GM18951 (cell line): ENCODE data around the gene ADD1.
A peak's percentile ranks its signal among the peaks of the same experiment; 100 is the strongest.
"Not testable (repeated sequence)": the region's sequence is repeated elsewhere in the genome, so short reads cannot be mapped to it uniquely, and the experiment has no call there.

Source experiments
- POLR2A ChIP-seq: IDR thresholded peaks from 4 replicates; pipeline ENCODE4 v1.6.1; 2011; ENCODE audit warnings: mild to moderate bottlenecking; ENCODE audit not compliant: insufficient read length, insufficient read depth; ENCODE audit errors: extremely low read depth
- in situ Hi-C: fragments of 300-500 bp; cut with MboI; formaldehyde crosslinking; loops from one replicate; pipeline ENCODE4 v1.12.0; 2022; ENCODE audit warnings: low sequenced_read_pairs, mixed read lengths, inconsistent platforms; ENCODE audit not compliant: unreplicated experiment

ADD1 gene

DNA sequence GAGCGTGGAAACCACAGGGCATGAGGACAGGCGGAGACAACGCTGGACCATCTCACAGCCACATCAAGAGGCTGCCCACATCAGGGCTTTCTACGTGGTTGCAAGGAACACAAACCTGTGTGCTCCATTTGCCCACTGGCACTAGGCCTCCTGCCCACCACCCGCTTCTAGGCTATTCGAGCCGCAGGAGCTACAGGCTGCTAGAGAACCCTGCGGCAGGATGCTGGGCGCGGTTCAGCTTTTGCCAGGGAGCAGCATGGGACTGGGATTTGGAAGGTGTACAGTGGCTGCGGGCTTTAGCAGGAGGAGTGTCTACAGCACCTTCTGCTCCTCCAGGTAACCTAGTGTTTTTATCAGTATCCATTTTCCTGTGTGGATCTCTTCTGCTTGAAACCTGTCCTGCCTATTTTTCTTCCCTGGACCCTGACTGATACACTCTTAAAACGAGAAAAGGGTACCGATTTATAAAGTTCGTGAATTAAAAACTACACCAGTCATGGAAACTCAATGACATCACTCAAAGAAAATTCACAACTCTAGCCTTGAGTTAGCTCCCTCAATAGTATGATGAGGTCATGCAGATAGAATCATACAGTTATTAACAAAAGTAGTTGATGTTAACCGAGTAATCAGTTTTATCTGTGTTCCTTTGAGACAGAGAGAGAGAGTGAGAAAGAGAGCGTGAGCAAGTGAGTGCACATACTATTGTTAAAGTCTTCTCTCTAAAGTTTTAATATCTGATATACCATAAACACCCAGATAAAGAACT lies 106.8 kb downstream of the ADD1 start:
- in situ Hi-C loops = no loop called here

DNA sequence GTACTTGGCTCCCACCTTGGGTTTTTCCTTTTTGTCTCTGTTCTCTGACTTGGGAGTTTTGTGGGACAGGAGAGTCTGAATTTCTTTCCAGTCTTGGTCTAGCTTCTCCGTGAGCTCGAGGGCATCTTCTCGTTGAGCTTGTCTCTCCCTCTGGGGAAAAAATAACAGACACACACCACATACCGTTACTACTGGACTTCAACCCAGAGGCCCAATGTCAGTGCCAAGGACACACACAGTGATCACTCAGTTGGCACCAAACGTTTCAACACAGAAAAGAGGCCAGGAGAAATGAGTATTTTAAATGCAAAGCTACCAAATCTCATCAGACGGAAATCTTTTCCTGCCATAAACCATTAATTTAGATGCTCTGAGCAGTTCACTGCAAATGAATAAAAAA lies 109.9 kb downstream of the ADD1 start:
- no peak for TF ChIP-seq POLR2A
- in situ Hi-C loops = no loop called here

More for the DNA sequence above, 106.8 kb downstream of the ADD1 start:
- no peak for TF ChIP-seq POLR2A

- in situ Hi-C loops = no loop called here
- no peak for TF ChIP-seq POLR2A
These were observed 110.9 kb downstream of the ADD1 start for GRCh38 chr4:2954358-2955185.

DNA sequence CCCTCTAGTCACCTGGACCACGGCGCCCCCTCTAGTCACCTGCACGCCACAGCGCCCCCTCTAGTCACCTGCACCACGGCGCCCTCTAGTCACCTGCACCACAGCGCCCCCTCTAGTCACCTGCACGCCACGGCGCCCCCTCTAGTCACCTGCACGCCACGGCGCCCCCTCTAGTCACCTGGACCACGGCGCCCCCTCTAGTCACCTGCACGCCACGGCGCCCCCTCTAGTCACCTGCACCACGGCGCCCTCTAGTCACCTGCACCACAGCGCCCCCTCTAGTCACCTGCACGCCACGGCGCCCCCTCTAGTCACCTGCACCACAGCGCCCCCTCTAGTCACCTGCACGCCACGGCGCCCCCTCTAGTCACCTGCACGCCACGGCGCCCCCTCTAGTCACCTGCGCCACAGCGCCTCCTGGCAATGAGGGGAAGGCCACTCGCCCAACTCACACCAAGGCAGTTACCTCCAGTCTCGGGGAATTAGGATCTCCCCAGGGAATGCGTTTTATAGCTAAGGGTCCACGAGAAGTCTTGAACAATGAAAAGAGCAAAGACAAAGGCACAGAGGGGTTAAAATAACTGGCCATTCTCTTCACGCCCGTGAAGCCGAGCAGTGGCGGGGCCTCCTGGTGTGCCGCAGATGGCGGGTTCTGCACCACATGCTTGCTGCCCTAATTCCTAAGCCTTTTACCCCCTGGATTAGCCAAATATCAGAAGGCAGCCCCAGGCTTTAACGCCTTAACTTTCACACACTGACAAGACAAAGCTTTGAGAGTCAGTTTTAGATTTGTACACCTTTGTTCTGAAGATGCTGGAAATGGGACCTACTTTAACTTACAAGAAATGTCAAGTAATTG lies 111.8 kb downstream of the ADD1 start:
- in situ Hi-C loops = not testable (repeated sequence)

DNA sequence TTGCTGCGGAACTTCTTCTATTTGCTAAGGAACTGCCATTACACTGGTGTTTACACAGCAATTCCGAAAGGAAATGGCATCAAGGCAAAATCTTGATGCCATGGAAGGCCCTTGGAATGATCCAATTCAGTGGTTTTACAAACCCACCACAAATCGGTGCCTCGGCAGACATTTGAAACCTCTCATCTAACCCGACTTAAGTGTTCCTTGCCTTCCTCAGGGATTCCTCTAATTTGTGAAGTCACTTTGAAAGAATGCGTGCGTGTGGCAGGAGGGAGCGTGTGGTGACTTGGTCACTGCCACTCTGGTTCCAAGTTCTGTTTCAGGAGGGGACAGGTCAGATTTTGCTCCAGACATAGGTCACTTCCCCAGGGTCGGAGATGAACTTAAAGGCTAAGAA lies 114.8 kb downstream of the ADD1 start:
- no peak for TF ChIP-seq POLR2A
- in situ Hi-C loops = no loop called here

GRCh38 chr4:2960450-2960849 lies 116.8 kb downstream of the ADD1 start:
- in situ Hi-C loops = not testable (repeated sequence)

DNA sequence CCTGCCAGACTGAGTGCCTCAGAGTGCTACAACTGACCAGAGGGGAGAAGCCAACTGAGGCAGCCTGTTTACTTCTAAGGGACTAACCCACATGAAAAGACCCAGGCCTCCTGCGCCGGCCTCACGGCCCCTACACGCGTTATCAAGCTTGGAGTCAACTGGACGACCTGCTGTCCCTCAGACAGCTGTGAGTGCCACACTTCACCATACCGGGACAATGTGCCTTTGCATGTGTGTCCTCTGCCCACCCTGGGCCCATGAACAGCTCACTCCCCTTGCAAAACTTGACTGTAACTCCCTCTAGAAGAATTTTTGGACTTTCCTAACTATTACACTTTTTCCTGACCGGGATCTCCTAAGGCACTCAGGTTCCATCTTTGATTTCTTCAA lies 117.8 kb downstream of the ADD1 start:
- in situ Hi-C loops = no loop called here
- no peak for TF ChIP-seq POLR2A

GRCh38 chr4:2961811-2962441 lies 118.3 kb downstream of the ADD1 start:
- no peak for TF ChIP-seq POLR2A
- in situ Hi-C loops = no loop called here

GRCh38 chr4:2962614-2963174 lies 119.0 kb downstream of the ADD1 start:
- TF ChIP-seq POLR2A = no peak
- in situ Hi-C loops = no loop called here

- in situ Hi-C loops = no loop called here
- TF ChIP-seq POLR2A = peak; percentile 87
These were observed 119.7 kb downstream of the ADD1 start, which contains the start of the genes GRK4 and NOP14 for GRCh38 chr4:2963175-2963965. Gene GRK4, plus strand, starts transcription at chr4:2963571. Its CDS starts 500 bp downstream, at chr4:2964071. Gene NOP14, minus strand, starts transcription at chr4:2963406. Its CDS starts 87 bp downstream, at chr4:2963319.

GRCh38 chr4:2963966-2964471 lies 120.4 kb downstream of the ADD1 start:
- in situ Hi-C loops = no loop called here
- TF ChIP-seq POLR2A = no peak
